Tibial nerve (tissue), 4 donors: ENCODE measurements around the gene MICB. TPM values are rescaled to one million over a fixed set of nuclear protein-coding genes. Genes with fewer than 3 reads are reported as not detected.
A peak's percentile ranks its signal among the peaks of the same experiment; 100 is the strongest.

Experiments
- DNase-seq, 2 donors: peaks; one replicate each; pipeline ENCODE4 v3.0.0-alpha.2; 2019; ENCODE audit warnings: low spot score in 2 of 2
- H3K27ac ChIP-seq, 4 donors: fragments of 200-600 bp; sonication (generic) in 3 of 4; one replicate each; pipeline ENCODE4 v1.5.1; 2017 to 2019; ENCODE audit warnings: mild to moderate bottlenecking in 1 of 4
- H3K27me3 ChIP-seq, 2 donors: fragments of 200-600 bp; sonication (generic) in 1 of 2; one replicate each; pipeline versions ENCODE4 v1.5.1 to v1.6.0; 2017 to 2019
- H3K36me3 ChIP-seq, 3 donors: fragments of 200-600 bp; sonication (generic); one replicate each; pipeline ENCODE4 v1.5.1; 2018 to 2019
- H3K4me1 ChIP-seq, 4 donors: fragments of 200-600 bp; sonication (generic) in 3 of 4; one replicate each; pipeline ENCODE4 v1.5.1; 2017 to 2019
- H3K4me3 ChIP-seq, 4 donors: fragments of 200-600 bp; sonication (generic) in 3 of 4; one replicate each; pipeline ENCODE4 v1.5.1; 2017 to 2019; ENCODE audit warnings: mild to moderate bottlenecking in 1 of 4, moderate library complexity in 1 of 4
- H3K9me3 ChIP-seq, 4 donors: fragments of 200-600 bp; sonication (generic) in 3 of 4; one replicate each; pipeline ENCODE4 v1.5.1; 2017 to 2019
- CTCF ChIP-seq, 5 experiments: fragments of 200-600 bp in 3 of 5; fragments of 450-650 bp in 2 of 5; sonication (generic) in 3 of 5; IDR thresholded peaks; one replicate each; pipeline ENCODE4 v1.5.1; 2016 to 2019; ENCODE audit warnings: antibody characterized with exemption in 5 of 5, mild to moderate bottlenecking in 3 of 5, moderate library complexity in 2 of 5
- EP300 ChIP-seq, 2 donors: sonication (generic); formaldehyde crosslinking; IDR thresholded peaks; one replicate each; pipeline ENCODE4 v1.6.1; 2017; ENCODE audit warnings: antibody characterized with exemption in 2 of 2, mild to moderate bottlenecking in 1 of 2
- POLR2A ChIP-seq, 2 donors: fragments of 450-650 bp; IDR thresholded peaks; one replicate each; pipeline ENCODE4 v1.6.1; 2017; ENCODE audit warnings: antibody characterized with exemption in 2 of 2, mild to moderate bottlenecking in 2 of 2, moderate library complexity in 2 of 2
- WGBS, 2 donors: methylation state at CpG; one replicate each; pipeline ENCODE4 v1.1.5; 2018; 5-methylcytosine and 5-hydroxymethylcytosine counted together
- small RNA-seq: library from RNA; depleted of rRNA; stranded (forward); fragments of <200 nt; gene quantifications from one replicate; pipeline ENCODE3, GENCODE V24; 2016
- total RNA-seq, 4 donors: library from RNA; depleted of rRNA; stranded (reverse); fragments of >200 nt; gene quantifications; one replicate each; pipeline ENCODE4 v1.1.0, GENCODE V29; 2016

The MICB gene
- total RNA-seq, 4 donors from 2014 or later: 1.0 to 8.0 (median 4.1) TPM

GRCh38 chr6:31559606-31559957 lies 61.6 kb downstream of the MICB start:
- no peak for DNase-seq
- WGBS, 2 donors: 64 to 82% methylated on average over 4 of the region's 4 CpGs
- Histone ChIP-seq H3K27ac (peak overlapping the region in 2 of 4 donors; percentile 11 to 13), H3K9me3 (no peaks in the 10 kb centered on the region), H3K4me1 (peaks cover 0 to 29% (median 17%) of the 10 kb centered on the region in 4 donors), H3K27me3 (no peaks in the 10 kb centered on the region), H3K4me3 (no peak overlapping the region), H3K36me3 (peaks cover 0 to 49% (median 0%) of the 10 kb centered on the region in 3 donors)
- TF ChIP-seq CTCF (IDR thresholded peaks at IDR 0.05) (no peak), EP300 (IDR thresholded peaks at IDR 0.05) (no peak), POLR2A (IDR thresholded peaks at IDR 0.05) (no peak)

- peak overlapping the region in 3 of 4 donors; percentile 13 to 36 (median 27) for H3K27ac ChIP-seq
- DNase-seq: peak in 1 of 2 donors; percentile 34
- WGBS, 2 donors: 57 to 64% methylated on average over 7 of the region's 7 CpGs
- H3K4me3 ChIP-seq: no peak overlapping the region
- peak in 1 of 2 donors; percentile 42 for TF ChIP-seq EP300 (IDR thresholded peaks at IDR 0.05)
- TF ChIP-seq CTCF (IDR thresholded peaks at IDR 0.05): no peak
- no peaks in the 10 kb centered on the region for H3K27me3 ChIP-seq
- H3K4me1 ChIP-seq: peaks cover 0 to 29% (median 17%) of the 10 kb centered on the region in 4 donors
- no peaks in the 10 kb centered on the region for H3K9me3 ChIP-seq
- peaks cover 0 to 49% (median 0%) of the 10 kb centered on the region in 3 donors for H3K36me3 ChIP-seq
These were observed 62.2 kb downstream of the MICB start for GRCh38 chr6:31559958-31560696.

GRCh38 chr6:31560697-31561058 lies 62.7 kb downstream of the MICB start:
- Histone ChIP-seq H3K4me3 (no peak overlapping the region), H3K27me3 (no peaks in the 10 kb centered on the region), H3K27ac (peak overlapping the region in 3 of 4 donors; percentile 13 to 36 (median 27)), H3K36me3 (peaks cover 0 to 46% (median 0%) of the 10 kb centered on the region in 3 donors), H3K9me3 (no peaks in the 10 kb centered on the region), H3K4me1 (peaks cover 0 to 29% (median 17%) of the 10 kb centered on the region in 4 donors)
- no peak for DNase-seq
- TF ChIP-seq EP300 (IDR thresholded peaks at IDR 0.05) (no peak), POLR2A (IDR thresholded peaks at IDR 0.05) (no peak), CTCF (IDR thresholded peaks at IDR 0.05) (no peak)

Small RNA genes lying within 50 kb of the gene (small RNA-seq; reads per million reads assigned to genes)
- gene AL663061.1: not detected
- not detected for gene RF00019
- 426 reads per million, percentile 97 among the genes with 10 or more reads in this experiment for gene SNORD117
- not detected for gene SNORD84

Other genes with a start within 250 kb of the MICB start
- gene HLA-C, start 226.1 kb upstream of the MICB start, total RNA-seq: 100 to 1,000 TPM; 148 to 482 (median 409) TPM
- 100 to 1,000 TPM; 570 to 933 (median 787) TPM for gene HLA-B, start 141.0 kb upstream of the MICB start, total RNA-seq
- gene MICA, start 94.5 kb upstream of the MICB start, total RNA-seq: 10 to 100 TPM; 15.9 to 28.3 (median 23.7) TPM
- gene MCCD1, start 30.8 kb downstream of the MICB start, total RNA-seq: not detected
- gene DDX39B, start 43.9 kb downstream of the MICB start, total RNA-seq: 100 to 1,000 TPM; 306 to 436 (median 358) TPM
- gene ATP6V1G2, start 48.5 kb downstream of the MICB start, total RNA-seq: 1 to 10 TPM in 3 of 4 donors, under 1 TPM in 1; 0.60 to 3.8 (median 2.2) TPM
- 10 to 100 TPM; 26.2 to 30.2 (median 27.7) TPM for gene NFKBIL1, start 49.5 kb downstream of the MICB start, total RNA-seq
- not detected for gene LTA, start 74.1 kb downstream of the MICB start, total RNA-seq
- not detected for gene TNF, start 77.4 kb downstream of the MICB start, total RNA-seq
- not detected for gene LTB, start 84.3 kb downstream of the MICB start, total RNA-seq
- 10 to 100 TPM; 15.7 to 86.5 (median 20.8) TPM for gene LST1, start 88.1 kb downstream of the MICB start, total RNA-seq
- not detected for gene NCR3, start 94.9 kb downstream of the MICB start, total RNA-seq
- 10 to 100 TPM; 27.1 to 66.3 (median 50.4) TPM for gene AIF1, start 117.1 kb downstream of the MICB start, total RNA-seq
- gene PRRC2A, start 122.6 kb downstream of the MICB start, total RNA-seq: 100 to 1,000 TPM in 2 of 4 donors, 10 to 100 TPM in 2; 71.4 to 113 (median 88.0) TPM
- gene BAG6, start 154.5 kb downstream of the MICB start, total RNA-seq: 100 to 1,000 TPM; 189 to 228 (median 210) TPM
- 1 to 10 TPM in 1 of 4 donors, under 1 TPM in 2, not detected in 1; 0.63 to 2.0 (median 0.90) TPM for gene APOM, start 157.7 kb downstream of the MICB start, total RNA-seq
- gene C6orf47, start 162.6 kb downstream of the MICB start, total RNA-seq: 10 to 100 TPM; 13.8 to 23.3 (median 20.5) TPM
- gene GPANK1, start 166.9 kb downstream of the MICB start, total RNA-seq: 10 to 100 TPM; 18.8 to 30.0 (median 26.5) TPM
- 100 to 1,000 TPM; 183 to 207 (median 188) TPM for gene CSNK2B, start 167.9 kb downstream of the MICB start, total RNA-seq
- 10 to 100 TPM in 2 of 4 donors, 1 to 10 TPM in 2; 7.6 to 13.0 (median 9.8) TPM for gene LY6G5B, start 171.8 kb downstream of the MICB start, total RNA-seq
- under 1 TPM in 1 of 4 donors, not detected in 3; 0.84 TPM for gene LY6G5C, start 182.9 kb downstream of the MICB start, total RNA-seq
- gene ABHD16A, start 205.2 kb downstream of the MICB start, total RNA-seq: 10 to 100 TPM; 37.1 to 62.1 (median 49.9) TPM
- gene LY6G6F, start 208.7 kb downstream of the MICB start, total RNA-seq: not detected
- not detected for gene LY6G6D, start 217.2 kb downstream of the MICB start, total RNA-seq
- not detected for gene LY6G6C, start 223.6 kb downstream of the MICB start, total RNA-seq
- gene MPIG6B, start 225.2 kb downstream of the MICB start, total RNA-seq: not detected
- gene DDAH2, start 231.2 kb downstream of the MICB start, total RNA-seq: 100 to 1,000 TPM; 134 to 193 (median 166) TPM
- 100 to 1,000 TPM; 216 to 341 (median 246) TPM for gene CLIC1, start 238.4 kb downstream of the MICB start, total RNA-seq
- gene MSH5, start 241.9 kb downstream of the MICB start, total RNA-seq: 10 to 100 TPM; 12.2 to 25.5 (median 18.4) TPM